ENCODE data around the gene SRRM4. TPM values are rescaled to one million over a fixed set of nuclear protein-coding genes. Genes with fewer than 3 reads are reported as not detected.

Gene SRRM4
- total and polyA plus RNA-seq, 10 of the 15 experiments (the other 5 are each of a cell fraction or from before 2014, with no cell fraction given), result under 0.01 to 0.01 TPM; not detected in 8

DNA sequence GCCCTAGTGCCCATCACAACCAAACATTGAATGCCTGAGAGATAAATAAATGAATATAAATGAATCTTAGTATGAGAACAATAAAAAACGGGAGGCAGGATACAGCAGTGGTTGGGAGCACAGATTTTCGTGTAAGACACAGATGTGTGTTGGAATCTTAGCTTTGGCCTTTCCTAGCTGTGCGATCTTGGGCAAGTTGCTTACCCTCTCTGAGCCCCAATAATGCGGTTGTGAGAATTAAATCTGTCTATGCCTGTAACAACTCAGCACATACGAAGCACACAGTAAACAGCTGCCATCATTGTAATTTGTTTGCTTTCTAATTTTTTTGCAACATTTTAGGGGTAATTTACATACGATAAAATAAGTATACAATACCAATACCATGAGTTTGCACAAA lies 89.8 kb downstream of the SRRM4 start (continued):
- TF ChIP-seq, protein P1, sequence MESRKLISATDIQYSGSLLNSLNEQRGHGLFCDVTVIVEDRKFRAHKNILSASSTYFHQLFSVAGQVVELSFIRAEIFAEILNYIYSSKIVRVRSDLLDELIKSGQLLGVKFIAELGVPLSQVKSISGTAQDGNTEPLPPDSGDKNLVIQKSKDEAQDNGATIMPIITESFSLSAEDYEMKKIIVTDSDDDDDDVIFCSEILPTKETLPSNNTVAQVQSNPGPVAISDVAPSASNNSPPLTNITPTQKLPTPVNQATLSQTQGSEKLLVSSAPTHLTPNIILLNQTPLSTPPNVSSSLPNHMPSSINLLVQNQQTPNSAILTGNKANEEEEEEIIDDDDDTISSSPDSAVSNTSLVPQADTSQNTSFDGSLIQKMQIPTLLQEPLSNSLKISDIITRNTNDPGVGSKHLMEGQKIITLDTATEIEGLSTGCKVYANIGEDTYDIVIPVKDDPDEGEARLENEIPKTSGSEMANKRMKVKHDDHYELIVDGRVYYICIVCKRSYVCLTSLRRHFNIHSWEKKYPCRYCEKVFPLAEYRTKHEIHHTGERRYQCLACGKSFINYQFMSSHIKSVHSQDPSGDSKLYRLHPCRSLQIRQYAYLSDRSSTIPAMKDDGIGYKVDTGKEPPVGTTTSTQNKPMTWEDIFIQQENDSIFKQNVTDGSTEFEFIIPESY (IDR thresholded peaks at IDR 0.05), result no peak
- TF ChIP-seq, protein P2, sequence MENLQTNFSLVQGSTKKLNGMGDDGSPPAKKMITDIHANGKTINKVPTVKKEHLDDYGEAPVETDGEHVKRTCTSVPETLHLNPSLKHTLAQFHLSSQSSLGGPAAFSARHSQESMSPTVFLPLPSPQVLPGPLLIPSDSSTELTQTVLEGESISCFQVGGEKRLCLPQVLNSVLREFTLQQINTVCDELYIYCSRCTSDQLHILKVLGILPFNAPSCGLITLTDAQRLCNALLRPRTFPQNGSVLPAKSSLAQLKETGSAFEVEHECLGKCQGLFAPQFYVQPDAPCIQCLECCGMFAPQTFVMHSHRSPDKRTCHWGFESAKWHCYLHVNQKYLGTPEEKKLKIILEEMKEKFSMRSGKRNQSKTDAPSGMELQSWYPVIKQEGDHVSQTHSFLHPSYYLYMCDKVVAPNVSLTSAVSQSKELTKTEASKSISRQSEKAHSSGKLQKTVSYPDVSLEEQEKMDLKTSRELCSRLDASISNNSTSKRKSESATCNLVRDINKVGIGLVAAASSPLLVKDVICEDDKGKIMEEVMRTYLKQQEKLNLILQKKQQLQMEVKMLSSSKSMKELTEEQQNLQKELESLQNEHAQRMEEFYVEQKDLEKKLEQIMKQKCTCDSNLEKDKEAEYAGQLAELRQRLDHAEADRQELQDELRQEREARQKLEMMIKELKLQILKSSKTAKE (IDR thresholded peaks at IDR 0.05; ENCODE audit: low read depth, poor library complexity, severe bottlenecking), result no peak

DNA sequence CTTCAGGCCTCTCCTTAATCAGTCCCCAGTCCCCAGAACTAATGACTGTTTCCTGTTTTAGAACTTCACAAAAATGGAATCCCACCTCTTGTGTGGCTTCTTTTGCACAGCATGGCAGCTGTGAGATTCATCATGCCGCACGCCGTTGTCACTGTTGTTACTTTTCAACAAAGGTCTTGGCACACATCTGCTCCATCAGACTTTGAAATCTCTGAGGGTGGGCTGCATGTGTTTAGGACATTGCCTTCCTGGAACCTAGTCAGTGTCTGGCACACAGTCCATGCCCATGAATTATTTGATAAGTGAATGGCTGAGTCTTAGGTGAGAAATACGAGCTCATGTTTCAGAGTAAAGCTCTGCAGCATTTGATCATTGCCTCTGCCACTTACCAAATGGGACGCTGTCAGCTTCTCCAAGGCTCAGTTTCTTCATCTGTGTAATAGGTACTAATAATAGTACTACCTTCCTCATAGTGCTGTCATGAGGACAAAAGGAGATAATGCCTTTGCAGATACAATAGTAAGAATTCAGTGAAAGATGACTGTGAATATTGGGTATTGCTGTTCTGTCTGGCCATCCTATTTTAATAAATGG lies 90.4 kb downstream of the SRRM4 start:
- Histone ChIP-seq H3K9me3 (replicated peaks; ENCODE audit: control insufficient read depth, insufficient read depth, low read length) (no peaks in the 10 kb centered on the region), H3K9ac (ENCODE audit: control insufficient read depth, insufficient read depth, low read length) (no peak overlapping the region), H3K27ac (ENCODE audit: control insufficient read depth, insufficient read depth) (no peak overlapping the region), H4K20me1 (ENCODE audit: control insufficient read depth, insufficient read depth) (no peaks in the 10 kb centered on the region), H3K27me3 (replicated peaks in 1 of 2; ENCODE audit: control insufficient read depth in 2 of 2, insufficient read depth in 2 of 2, low read length in 1 of 2) (no peaks in the 10 kb centered on the region), H3K4me3 (no peak overlapping the region), H3K36me3 (ENCODE audit: control insufficient read depth in 2 of 2, insufficient read depth in 2 of 2, low read length in 1 of 2) (no peaks in the 10 kb centered on the region), H3K79me2 (ENCODE audit: control insufficient read depth, insufficient read depth, low read length) (no peaks in the 10 kb centered on the region), H3K4me2 (ENCODE audit: control insufficient read depth, insufficient read depth) (no peak overlapping the region), H3K4me1 (ENCODE audit: control insufficient read depth, insufficient read depth, low read length) (no peaks in the 10 kb centered on the region), H2AFZ (ENCODE audit: control insufficient read depth, low read depth, low read length) (no peak overlapping the region)
- WGBS (ENCODE audit: insufficient coverage, insufficient replicate concordance, low lambda C conversion rate, missing lambda C conversion rate), result 55% methylated on average over 5 of the region's 5 CpGs
- in situ Hi-C loops (cut with MboI) (no loop called here), intact Hi-C loops (cut with micrococcal nuclease; ENCODE audit: unreplicated experiment) (no loop called here)
- ChIA-PET SMC1A (ENCODE audit: uncharacterized antibody, unreplicated experiment) (no interaction called here), POLR2A (no interaction called here), CTCF (no interaction called here), RAD21 (ENCODE audit: unreplicated experiment) (no interaction called here)
- BruUV-seq (replicated peaks), result no TSS peak
- FAIRE-seq (no peak), ATAC-seq (no peak), DNase-seq (ENCODE audit: low read depth, low spot score) (no peak)
- TF ChIP-seq RELA (IDR thresholded peaks at IDR 0.05; ENCODE audit: borderline replicate concordance, partially characterized antibody) (no peak), NR2C1 (IDR thresholded peaks at IDR 0.05) (no peak), GATAD2B (conservative IDR thresholded peaks at IDR 0.05; ENCODE audit: low read depth) (no peak), SPI1 (IDR thresholded peaks at IDR 0.05; ENCODE audit: borderline replicate concordance, insufficient read depth, low read depth, low read length) (no peak), NBN (IDR thresholded peaks at IDR 0.05) (no peak), ZNF622 (IDR thresholded peaks at IDR 0.05) (no peak), KAT2A (conservative IDR thresholded peaks at IDR 0.05; ENCODE audit: control insufficient read depth, low read depth, low read length) (no peak)
- TF ChIP-seq, protein P3, sequence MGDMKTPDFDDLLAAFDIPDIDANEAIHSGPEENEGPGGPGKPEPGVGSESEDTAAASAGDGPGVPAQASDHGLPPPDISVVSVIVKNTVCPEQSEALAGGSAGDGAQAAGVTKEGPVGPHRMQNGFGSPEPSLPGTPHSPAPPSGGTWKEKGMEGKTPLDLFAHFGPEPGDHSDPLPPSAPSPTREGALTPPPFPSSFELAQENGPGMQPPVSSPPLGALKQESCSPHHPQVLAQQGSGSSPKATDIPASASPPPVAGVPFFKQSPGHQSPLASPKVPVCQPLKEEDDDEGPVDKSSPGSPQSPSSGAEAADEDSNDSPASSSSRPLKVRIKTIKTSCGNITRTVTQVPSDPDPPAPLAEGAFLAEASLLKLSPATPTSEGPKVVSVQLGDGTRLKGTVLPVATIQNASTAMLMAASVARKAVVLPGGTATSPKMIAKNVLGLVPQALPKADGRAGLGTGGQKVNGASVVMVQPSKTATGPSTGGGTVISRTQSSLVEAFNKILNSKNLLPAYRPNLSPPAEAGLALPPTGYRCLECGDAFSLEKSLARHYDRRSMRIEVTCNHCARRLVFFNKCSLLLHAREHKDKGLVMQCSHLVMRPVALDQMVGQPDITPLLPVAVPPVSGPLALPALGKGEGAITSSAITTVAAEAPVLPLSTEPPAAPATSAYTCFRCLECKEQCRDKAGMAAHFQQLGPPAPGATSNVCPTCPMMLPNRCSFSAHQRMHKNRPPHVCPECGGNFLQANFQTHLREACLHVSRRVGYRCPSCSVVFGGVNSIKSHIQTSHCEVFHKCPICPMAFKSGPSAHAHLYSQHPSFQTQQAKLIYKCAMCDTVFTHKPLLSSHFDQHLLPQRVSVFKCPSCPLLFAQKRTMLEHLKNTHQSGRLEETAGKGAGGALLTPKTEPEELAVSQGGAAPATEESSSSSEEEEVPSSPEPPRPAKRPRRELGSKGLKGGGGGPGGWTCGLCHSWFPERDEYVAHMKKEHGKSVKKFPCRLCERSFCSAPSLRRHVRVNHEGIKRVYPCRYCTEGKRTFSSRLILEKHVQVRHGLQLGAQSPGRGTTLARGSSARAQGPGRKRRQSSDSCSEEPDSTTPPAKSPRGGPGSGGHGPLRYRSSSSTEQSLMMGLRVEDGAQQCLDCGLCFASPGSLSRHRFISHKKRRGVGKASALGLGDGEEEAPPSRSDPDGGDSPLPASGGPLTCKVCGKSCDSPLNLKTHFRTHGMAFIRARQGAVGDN (IDR thresholded peaks at IDR 0.05), result no peak
- TF ChIP-seq, protein P4, sequence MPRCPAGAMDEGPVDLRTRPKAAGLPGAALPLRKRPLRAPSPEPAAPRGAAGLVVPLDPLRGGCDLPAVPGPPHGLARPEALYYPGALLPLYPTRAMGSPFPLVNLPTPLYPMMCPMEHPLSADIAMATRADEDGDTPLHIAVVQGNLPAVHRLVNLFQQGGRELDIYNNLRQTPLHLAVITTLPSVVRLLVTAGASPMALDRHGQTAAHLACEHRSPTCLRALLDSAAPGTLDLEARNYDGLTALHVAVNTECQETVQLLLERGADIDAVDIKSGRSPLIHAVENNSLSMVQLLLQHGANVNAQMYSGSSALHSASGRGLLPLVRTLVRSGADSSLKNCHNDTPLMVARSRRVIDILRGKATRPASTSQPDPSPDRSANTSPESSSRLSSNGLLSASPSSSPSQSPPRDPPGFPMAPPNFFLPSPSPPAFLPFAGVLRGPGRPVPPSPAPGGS (IDR thresholded peaks at IDR 0.05; ENCODE audit: borderline replicate concordance, insufficient read depth, low read depth, low read length, poor library complexity, severe bottlenecking), result no peak
